Gastroesophageal sphincter (tissue), 4 donors: ENCODE data around the gene KCNMA1. TPM values are rescaled to one million over a fixed set of nuclear protein-coding genes. Genes with fewer than 3 reads are reported as not detected.

ENCODE experiments used
- ATAC-seq: fragments of 150-250 bp; one replicate; pipeline ENCODE4 v1.9.1; 2016; ENCODE audit warnings: mild to moderate bottlenecking, moderate library complexity
- H3K27ac ChIP-seq, 4 donors: fragments of 200-600 bp; sonication (generic) in 3 of 4; 1 replicate in 3 of 4; 2 replicates in 1 of 4; pipeline ENCODE4 v1.5.1; 2016 to 2019
- H3K27me3 ChIP-seq: fragments of 200-600 bp; sonication (generic); one replicate; pipeline ENCODE4 v1.5.1; 2019
- H3K36me3 ChIP-seq, 2 donors: fragments of 200-600 bp; sonication (generic); one replicate each; pipeline ENCODE4 v1.5.1; 2019; ENCODE audit warnings: control low read depth in 1 of 2
- H3K4me1 ChIP-seq, 3 donors: fragments of 200-600 bp; sonication (generic); 1 replicate in 2 of 3; 2 replicates in 1 of 3; pipeline ENCODE4 v1.5.1; 2016 to 2019; ENCODE audit warnings: control low read depth in 2 of 3
- H3K4me3 ChIP-seq, 2 donors: fragments of 200-600 bp; sonication (generic); one replicate each; pipeline ENCODE4 v1.5.1; 2019; ENCODE audit warnings: mild to moderate bottlenecking in 1 of 2, moderate library complexity in 1 of 2
- H3K9me3 ChIP-seq, 3 donors: fragments of 200-600 bp; sonication (generic); one replicate each; pipeline ENCODE4 v1.5.1; 2017 to 2019; ENCODE audit warnings: control low read depth in 2 of 3
- CTCF ChIP-seq, 4 experiments: fragments of 200-600 bp in 2 of 4; fragments of 450-650 bp in 2 of 4; sonication (generic) in 1 of 4; IDR thresholded peaks; one replicate each; pipeline ENCODE4 v1.5.1; 2017 to 2019; ENCODE audit warnings: antibody characterized with exemption in 4 of 4, mild to moderate bottlenecking in 2 of 4, moderate library complexity in 2 of 4
- EP300 ChIP-seq: sonication (generic); formaldehyde crosslinking; IDR thresholded peaks from one replicate; pipeline ENCODE4 v1.6.1; 2017; ENCODE audit warnings: antibody characterized with exemption, mild to moderate bottlenecking
- POLR2A ChIP-seq, 2 donors: fragments of 450-650 bp; IDR thresholded peaks; one replicate each; pipeline ENCODE4 v1.6.1; 2017; ENCODE audit warnings: antibody characterized with exemption in 2 of 2, mild to moderate bottlenecking in 2 of 2, moderate library complexity in 1 of 2
- POLR2AphosphoS5 ChIP-seq: sonication (generic); formaldehyde crosslinking; IDR thresholded peaks from one replicate; pipeline ENCODE4 v1.6.1; 2017; ENCODE audit warnings: antibody characterized with exemption
- WGBS, 2 donors: methylation state at CpG; one replicate each; pipeline ENCODE4 v1.1.5; 2018; ENCODE audit warnings: low coverage in 1 of 2; 5-methylcytosine and 5-hydroxymethylcytosine counted together
- total RNA-seq, 4 donors: library from RNA; depleted of rRNA; stranded (reverse); fragments of >200 nt; gene quantifications; one replicate each; pipeline ENCODE4 v1.1.0, GENCODE V29; 2016

The KCNMA1 gene
- total RNA-seq, 4 donors from 2014 or later = 168 to 389 (median 323) TPM

- Histone ChIP-seq H3K4me1 (no peaks in the 10 kb centered on the region), H3K27ac (no peak overlapping the region), H3K27me3 (no peaks in the 10 kb centered on the region), H3K9me3 (peaks cover 0 to 9% (median 0%) of the 10 kb centered on the region in 3 donors), H3K4me3 (no peak overlapping the region), H3K36me3 (no peaks in the 10 kb centered on the region)
- no peak for ATAC-seq
- TF ChIP-seq EP300 (no peak), POLR2A (IDR thresholded peaks at IDR 0.05) (no peak), CTCF (IDR thresholded peaks at IDR 0.05) (no peak), POLR2AphosphoS5 (no peak)
Observed at GRCh38 chr10:77653210-77653609, 15.6 kb upstream of the KCNMA1 start.

GRCh38 chr10:77649333-77650331 lies 12.0 kb upstream of the KCNMA1 start:
- no peaks in the 10 kb centered on the region for H3K4me1 ChIP-seq
- no peaks in the 10 kb centered on the region for H3K27me3 ChIP-seq
- H3K27ac ChIP-seq = no peak overlapping the region
- H3K9me3 ChIP-seq = peaks cover 0 to 9% (median 0%) of the 10 kb centered on the region in 3 donors
- H3K36me3 ChIP-seq = no peaks in the 10 kb centered on the region
- ATAC-seq = no peak
- H3K4me3 ChIP-seq = no peak overlapping the region
- no peak for TF ChIP-seq POLR2AphosphoS5
- no peak for TF ChIP-seq CTCF (IDR thresholded peaks at IDR 0.05)
- no peak for TF ChIP-seq EP300
- no peak for TF ChIP-seq POLR2A (IDR thresholded peaks at IDR 0.05)
- WGBS, 2 donors = 70 to 100% methylated on average over 3 to 6 of the region's 8 CpGs

GRCh38 chr10:77648472-77648871 lies 10.9 kb upstream of the KCNMA1 start:
- ATAC-seq = no peak
- no peaks in the 10 kb centered on the region for H3K27me3 ChIP-seq
- no peaks in the 10 kb centered on the region for H3K36me3 ChIP-seq
- H3K4me3 ChIP-seq = no peak overlapping the region
- H3K9me3 ChIP-seq = peaks cover 0 to 9% (median 0%) of the 10 kb centered on the region in 3 donors
- 100% methylated on average over 1 of the region's 1 CpG for WGBS, 2 donors
- no peak overlapping the region for H3K27ac ChIP-seq
- H3K4me1 ChIP-seq = no peaks in the 10 kb centered on the region
- TF ChIP-seq EP300 (no peak), CTCF (IDR thresholded peaks at IDR 0.05) (no peak)

GRCh38 chr10:77647543-77648293 lies 10.1 kb upstream of the KCNMA1 start:
- ATAC-seq = no peak
- no peak overlapping the region for H3K4me3 ChIP-seq
- H3K9me3 ChIP-seq = peaks cover 0 to 2% (median 0%) of the 10 kb centered on the region in 3 donors
- no peaks in the 10 kb centered on the region for H3K36me3 ChIP-seq
- no peak for TF ChIP-seq POLR2AphosphoS5
- no peak for TF ChIP-seq EP300
- no peak for TF ChIP-seq POLR2A (IDR thresholded peaks at IDR 0.05)
- no peak for TF ChIP-seq CTCF (IDR thresholded peaks at IDR 0.05)
- WGBS, 2 donors = 89 to 93% methylated on average over 4 of the region's 4 CpGs
- no peak overlapping the region for H3K27ac ChIP-seq
- no peaks in the 10 kb centered on the region for H3K27me3 ChIP-seq
- H3K4me1 ChIP-seq = no peaks in the 10 kb centered on the region
